HG03097 (cell line): ENCODE data around the gene RAG1.

Experiments
- ATAC-seq: cut with Tn5 transposase; IDR thresholded peaks from one replicate; pipeline ENCODE4 v1.9.1; 2021; ENCODE audit not compliant: unreplicated experiment, low FRiP score

RAG1 gene

DNA sequence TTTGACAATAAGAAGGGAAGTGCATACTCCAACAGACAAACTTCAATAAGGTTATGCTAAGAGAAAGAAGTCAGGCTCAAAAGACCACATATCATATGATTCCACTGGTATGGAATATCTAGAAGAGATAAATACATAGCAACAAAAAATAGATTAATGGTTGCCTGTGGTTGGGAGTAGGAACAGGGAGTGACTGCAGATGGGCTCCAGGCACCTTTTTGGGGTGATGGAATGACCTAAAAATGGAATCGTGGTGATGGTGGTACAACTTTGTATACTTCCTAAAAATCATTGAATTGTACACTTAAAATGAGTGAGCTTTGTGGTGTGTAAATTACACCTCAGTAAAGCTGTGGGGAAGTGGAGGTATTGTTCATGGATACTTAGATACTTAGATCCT is 59.2 kb downstream of the RAG1 start:
- ATAC-seq = no peak

DNA sequence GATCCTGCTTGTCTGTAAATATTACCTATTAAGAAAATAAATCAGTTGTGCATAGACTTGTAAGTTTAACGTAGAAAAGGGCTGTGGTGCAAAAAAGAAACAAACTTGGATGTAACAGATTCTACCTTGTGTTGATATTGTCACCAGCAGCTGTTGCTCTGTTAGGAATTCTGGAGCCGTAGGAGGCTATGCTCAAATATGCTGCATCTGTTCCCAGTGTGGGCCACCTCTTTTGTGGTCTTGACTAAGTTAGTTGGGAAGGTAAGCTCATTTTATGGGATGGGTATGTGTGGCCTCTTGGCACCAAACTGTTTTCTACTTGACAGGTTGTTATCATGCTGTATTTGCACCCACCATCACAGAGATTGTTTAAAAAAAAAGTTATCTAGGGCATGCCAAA is 59.7 kb downstream of the RAG1 start:
- no peak for ATAC-seq

DNA sequence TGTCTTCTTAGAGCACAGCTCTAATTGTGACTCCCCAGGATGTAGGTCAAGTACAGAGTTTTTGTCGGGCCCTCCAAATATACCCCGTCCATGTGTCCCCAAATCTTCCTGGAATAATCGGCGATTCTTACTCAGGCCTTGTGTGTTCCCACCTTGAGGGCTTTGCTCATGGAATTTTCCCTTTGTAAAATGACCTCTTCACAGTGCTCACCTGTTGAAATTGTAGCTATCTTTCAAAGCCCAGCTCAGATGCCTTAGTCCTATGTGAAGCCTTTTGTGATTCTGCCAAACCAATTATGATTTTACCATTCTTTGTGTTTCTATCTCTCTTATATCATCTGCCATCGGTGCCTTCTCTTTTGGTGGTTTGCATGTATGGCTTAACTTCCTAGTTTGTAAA is 60.3 kb downstream of the RAG1 start:
- ATAC-seq = no peak

DNA sequence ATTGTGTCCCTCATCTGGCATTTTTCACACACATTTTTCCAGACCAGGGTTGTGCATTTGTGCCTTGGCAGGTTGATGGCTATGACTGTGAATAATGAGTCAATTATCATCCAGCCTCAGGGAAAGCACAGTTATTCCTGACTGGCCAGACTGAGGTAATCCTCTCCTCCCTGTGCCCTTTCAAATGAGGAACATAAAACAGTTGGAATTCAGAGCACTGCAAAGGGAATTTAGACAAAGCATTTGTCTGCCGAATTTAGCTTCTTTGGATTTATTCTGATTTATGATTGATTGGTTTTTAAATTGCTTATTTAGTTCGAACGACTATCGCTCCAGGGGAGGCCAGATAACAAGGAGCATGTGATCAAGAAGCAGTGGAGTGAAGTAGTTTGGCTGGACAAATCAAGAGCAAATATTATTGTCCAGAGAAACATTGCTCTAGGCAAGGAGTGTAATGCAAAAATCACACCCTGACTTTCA is 61.0 kb downstream of the RAG1 start:
- no peak for ATAC-seq
